ENCODE data around the gene HSPB6.

The HSPB6 gene

GRCh38 chr19:35752746-35753350 is 4.0 kb downstream of the HSPB6 start:
- no peak for TF ChIP-seq CTCF (conservative IDR thresholded peaks at IDR 0.05)
- H3K27ac ChIP-seq = no peak overlapping the region

GRCh38 chr19:35751839-35752745 is 4.7 kb downstream of the HSPB6 start:
- TF ChIP-seq CTCF (conservative IDR thresholded peaks at IDR 0.05) = no peak

GRCh38 chr19:35750167-35750566 is 6.7 kb downstream of the HSPB6 start:
- TF ChIP-seq CTCF (conservative IDR thresholded peaks at IDR 0.05) = no peak
- peak overlapping the region; percentile 72; the same call in 1 of the 2 replicates for H3K27ac ChIP-seq

More at GRCh38 chr19:35751839-35752745, 4.7 kb downstream of the HSPB6 start:
- H3K27ac ChIP-seq = no peak overlapping the region

GRCh38 chr19:35748106-35749020 is 8.5 kb downstream of the HSPB6 start, which contains the start of gene LIN37:
TSS of gene LIN37 (plus strand) at chr19:35748576. CDS start at chr19:35748725, 149 bp downstream.
- TF ChIP-seq CTCF (conservative IDR thresholded peaks at IDR 0.05) = no peak
- H3K27ac ChIP-seq = peak within 1 kb of the TSS; percentile 72; the same call in 1 of the 2 replicates

- no peak for TF ChIP-seq CTCF (conservative IDR thresholded peaks at IDR 0.05)
- peak overlapping the region; percentile 97; the same call in 1 of the 2 replicates for H3K27ac ChIP-seq
Observed at GRCh38 chr19:35746531-35746930, 10.3 kb downstream of the HSPB6 start.

GRCh38 chr19:35746087-35746462 is 10.8 kb downstream of the HSPB6 start:
- H3K27ac ChIP-seq = peak overlapping the region; percentile 97
- no peak for TF ChIP-seq CTCF (conservative IDR thresholded peaks at IDR 0.05)

All from VCaP (cell line).